ENCODE results near the gene AP1B1.
"Not testable (repeated sequence)": the region's sequence is repeated elsewhere in the genome, so short reads cannot be mapped to it uniquely, and the experiment has no call there.

GRCh38 chr22:29418704-29419103 is 30.3 kb upstream of the AP1B1 start:
- not testable (repeated sequence) for TF ChIP-seq EZH2 (IDR thresholded peaks at IDR 0.05); FOXP2 (optimal IDR thresholded peaks at IDR 0.05; ENCODE audit: control extremely low read depth, extremely low read length, insufficient read depth); POLR2AphosphoS5 (IDR thresholded peaks at IDR 0.05; ENCODE audit: borderline replicate concordance, low read depth, low read length)
